Upper lobe of left lung (tissue), 6 donors: Measurements from ENCODE around the gene SNX17. TPM values are rescaled to one million over a fixed set of nuclear protein-coding genes. Genes with fewer than 3 reads are reported as not detected.

Experiments used
- ATAC-seq, 2 donors: fragments of 200-7000 bp; cut with Tn5 transposase; one replicate each; pipeline ENCODE4 v1.9.1; 2022; ENCODE audit warnings: mild to moderate bottlenecking in 2 of 2, moderate library complexity in 2 of 2; ENCODE audit not compliant: low FRiP score in 2 of 2
- DNase-seq, 2 donors: peaks; one replicate each; pipeline ENCODE4 v3.0.0-alpha.2; 2019 to 2020
- H3K27ac ChIP-seq, 4 donors: fragments of 200-600 bp; sonication (generic); one replicate each; pipeline ENCODE4 v1.5.1; 2016 to 2019
- H3K27me3 ChIP-seq, 4 donors: fragments of 200-600 bp; sonication (generic); one replicate each; pipeline ENCODE4 v1.5.1; 2017 to 2019
- H3K36me3 ChIP-seq, 4 donors: fragments of 200-600 bp; sonication (generic); one replicate each; pipeline ENCODE4 v1.5.1; 2016 to 2019
- H3K4me1 ChIP-seq, 4 donors: fragments of 200-600 bp; sonication (generic); one replicate each; pipeline ENCODE4 v1.5.1; 2018 to 2019
- H3K4me3 ChIP-seq, 4 donors: fragments of 200-600 bp; sonication (generic); one replicate each; pipeline ENCODE4 v1.5.1; 2017 to 2019; ENCODE audit warnings: mild to moderate bottlenecking in 2 of 4, moderate library complexity in 1 of 4
- H3K9me3 ChIP-seq, 4 donors: fragments of 200-600 bp; sonication (generic); one replicate each; pipeline ENCODE4 v1.5.1; 2018 to 2019
- CTCF ChIP-seq, 6 experiments: fragments of 450-650 bp in 4 of 6; fragments of 200-600 bp in 2 of 6; sonication (generic) in 2 of 6; IDR thresholded peaks; one replicate each; pipeline ENCODE4 v1.5.1; 2016 to 2019; ENCODE audit warnings: antibody characterized with exemption in 6 of 6
- EP300 ChIP-seq, 4 donors: sonication (generic); formaldehyde crosslinking; IDR thresholded peaks; one replicate each; pipeline ENCODE4 v1.5.1; 2017; ENCODE audit warnings: antibody characterized with exemption in 4 of 4, control low read depth in 2 of 4
- POLR2A ChIP-seq, 4 donors: fragments of 450-650 bp; IDR thresholded peaks; one replicate each; pipeline ENCODE4 v1.5.1; 2016 to 2017; ENCODE audit warnings: antibody characterized with exemption in 4 of 4, mild to moderate bottlenecking in 2 of 4
- POLR2AphosphoS5 ChIP-seq, 2 donors: sonication (generic); formaldehyde crosslinking; IDR thresholded peaks; one replicate each; pipeline ENCODE4 v1.5.1; 2017; ENCODE audit warnings: antibody characterized with exemption in 2 of 2
- WGBS, 2 donors: methylation state at CpG; one replicate each; pipeline ENCODE4 v1.1.5; 2017 to 2018; 5-methylcytosine and 5-hydroxymethylcytosine counted together
- total RNA-seq, 6 donors: library from RNA; depleted of rRNA in 4 of 6; stranded (reverse); fragments of >200 nt in 4 of 6; gene quantifications; one replicate each; pipeline versions ENCODE4 v1.1.0 to v1.2.1, GENCODE V29; 2016 to 2021
- donor health status: DM: no; HTN: no; CAD: no; lungs with moderate emphysema.
- donor health status: DM: no; HTN: yes; CAD: no; lungs with severe emphysema.

SNX17 gene
- total RNA-seq, 6 donors from 2014 or later = 69.1 to 142 (median 113) TPM

- Histone ChIP-seq H3K36me3 (peaks cover 37 to 77% (median 57%) of the 10 kb centered on the region in 4 donors), H3K4me3 (peak overlapping the region in 1 of 4 donors; percentile 80)
These were observed 8.4 kb downstream of the SNX17 start for GRCh38 chr2:27378809-27379290.

GRCh38 chr2:27379383-27379835, 9.0 kb downstream of the SNX17 start:
- Histone ChIP-seq H3K9me3 (no peaks in the 10 kb centered on the region), H3K27ac (peak overlapping the region; percentile 84 to 95 (median 90)), H3K4me3 (peak overlapping the region; percentile 63 to 92 (median 84)), H3K36me3 (peaks cover 36 to 77% (median 56%) of the 10 kb centered on the region in 4 donors), H3K27me3 (no peaks in the 10 kb centered on the region), H3K4me1 (peaks cover 15 to 38% (median 22%) of the 10 kb centered on the region in 4 donors)
- TF ChIP-seq POLR2AphosphoS5 (IDR thresholded peaks at IDR 0.05) (no peak), EP300 (IDR thresholded peaks at IDR 0.05) (no peak), POLR2A (IDR thresholded peaks at IDR 0.05) (no peak), CTCF (IDR thresholded peaks at IDR 0.05) (no peak)
- no peak for DNase-seq
- 82 to 83% methylated on average over 2 of the region's 2 CpGs for WGBS, 2 donors
- ATAC-seq = no peak

More at GRCh38 chr2:27378809-27379290, 8.4 kb downstream of the SNX17 start:
- DNase-seq (peak in 1 of 2 donors; percentile 81), ATAC-seq (no peak)
- H3K27me3 ChIP-seq = no peaks in the 10 kb centered on the region
- WGBS, 2 donors = 86 to 97% methylated on average over 5 of the region's 9 CpGs
- peak overlapping the region in 2 of 4 donors; percentile 12 to 84 for H3K27ac ChIP-seq
- H3K9me3 ChIP-seq = no peaks in the 10 kb centered on the region
- peaks cover 15 to 38% (median 22%) of the 10 kb centered on the region in 4 donors for H3K4me1 ChIP-seq
- TF ChIP-seq POLR2AphosphoS5 (IDR thresholded peaks at IDR 0.05) (no peak), POLR2A (IDR thresholded peaks at IDR 0.05) (no peak), EP300 (IDR thresholded peaks at IDR 0.05) (no peak)

- peak; percentile 2 to 76 for ATAC-seq
These were observed 9.6 kb downstream of the SNX17 start for GRCh38 chr2:27379836-27380625.

GRCh38 chr2:27380626-27381545, 10.5 kb downstream of the SNX17 start, which contains the start of gene ZNF513:
Gene ZNF513 (minus strand): TSS chr2:27380734. CDS start chr2:27380526, 208 bp downstream.
- peak; percentile 83 to 97 for TF ChIP-seq POLR2AphosphoS5 (IDR thresholded peaks at IDR 0.05)
- peak in 2 of 4 donors; percentile 46 to 73 for TF ChIP-seq POLR2A (IDR thresholded peaks at IDR 0.05)
- TF ChIP-seq EP300 (IDR thresholded peaks at IDR 0.05) = peak in 1 of 4 donors; percentile 65
- TF ChIP-seq CTCF (IDR thresholded peaks at IDR 0.05) = no peak
- H3K4me1 ChIP-seq = peaks cover 15 to 38% (median 22%) of the 10 kb centered on the region in 4 donors
- H3K9me3 ChIP-seq = no peaks in the 10 kb centered on the region
- H3K27ac ChIP-seq = peak within 1 kb of the TSS; percentile 84 to 95 (median 90)
- peaks cover 26 to 77% (median 55%) of the 10 kb centered on the region in 4 donors for H3K36me3 ChIP-seq
- H3K4me3 ChIP-seq = peak within 1 kb of the TSS; percentile 63 to 92 (median 84)
- H3K27me3 ChIP-seq = no peaks in the 10 kb centered on the region
- DNase-seq (peak; percentile 97 to 98), ATAC-seq (peak; percentile 95 to 97)
- 20 to 55% methylated on average over 25 to 50 of the region's 67 CpGs for WGBS, 2 donors

More at GRCh38 chr2:27379836-27380625, 9.6 kb downstream of the SNX17 start:
- H3K27me3 ChIP-seq = no peaks in the 10 kb centered on the region
- no peaks in the 10 kb centered on the region for H3K9me3 ChIP-seq
- DNase-seq = peak; percentile 25 to 68
- WGBS, 2 donors = 1 to 2% methylated on average over 15 to 18 of the region's 35 CpGs
- H3K27ac ChIP-seq = peak overlapping the region; percentile 84 to 95 (median 90)
- peak overlapping the region; percentile 63 to 92 (median 84) for H3K4me3 ChIP-seq
- peaks cover 15 to 38% (median 22%) of the 10 kb centered on the region in 4 donors for H3K4me1 ChIP-seq
- H3K36me3 ChIP-seq = peaks cover 34 to 77% (median 56%) of the 10 kb centered on the region in 4 donors
- TF ChIP-seq POLR2AphosphoS5 (IDR thresholded peaks at IDR 0.05) = no peak
- no peak for TF ChIP-seq CTCF (IDR thresholded peaks at IDR 0.05)
- TF ChIP-seq EP300 (IDR thresholded peaks at IDR 0.05) = no peak
- no peak for TF ChIP-seq POLR2A (IDR thresholded peaks at IDR 0.05)
